GM12874 (cell line): Measurements from ENCODE around the gene CMYA5.

Experiments used
- TF ChIP-seq, protein P1 (sequence below): IDR thresholded peaks from 2 replicates; pipeline ENCODE4 v1.5.1; 2011; ENCODE audit warnings: low read depth, mild to moderate bottlenecking, control low read depth, low read length, moderate library complexity; ENCODE audit not compliant: insufficient read depth

CMYA5 gene

DNA sequence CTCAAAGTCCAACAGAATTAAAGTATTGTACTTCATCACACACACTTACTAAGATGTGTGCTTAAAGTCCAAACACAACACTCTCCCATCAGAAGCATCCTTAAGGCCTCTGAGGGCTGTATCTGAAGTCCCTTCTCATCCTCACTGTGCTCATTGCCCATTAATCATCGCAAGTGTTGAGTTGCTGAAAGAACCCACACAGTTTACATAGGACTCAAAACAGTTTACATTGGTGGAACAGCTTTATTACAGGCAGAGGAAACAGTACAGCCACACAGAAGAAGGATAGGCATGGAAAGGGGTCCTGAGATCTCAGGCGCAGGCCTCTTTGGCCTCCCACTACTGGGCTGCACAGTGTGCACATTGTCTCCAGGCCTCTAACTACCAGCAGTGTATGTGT lies 113.4 kb downstream of the CMYA5 start:
- TF ChIP-seq, protein P1, sequence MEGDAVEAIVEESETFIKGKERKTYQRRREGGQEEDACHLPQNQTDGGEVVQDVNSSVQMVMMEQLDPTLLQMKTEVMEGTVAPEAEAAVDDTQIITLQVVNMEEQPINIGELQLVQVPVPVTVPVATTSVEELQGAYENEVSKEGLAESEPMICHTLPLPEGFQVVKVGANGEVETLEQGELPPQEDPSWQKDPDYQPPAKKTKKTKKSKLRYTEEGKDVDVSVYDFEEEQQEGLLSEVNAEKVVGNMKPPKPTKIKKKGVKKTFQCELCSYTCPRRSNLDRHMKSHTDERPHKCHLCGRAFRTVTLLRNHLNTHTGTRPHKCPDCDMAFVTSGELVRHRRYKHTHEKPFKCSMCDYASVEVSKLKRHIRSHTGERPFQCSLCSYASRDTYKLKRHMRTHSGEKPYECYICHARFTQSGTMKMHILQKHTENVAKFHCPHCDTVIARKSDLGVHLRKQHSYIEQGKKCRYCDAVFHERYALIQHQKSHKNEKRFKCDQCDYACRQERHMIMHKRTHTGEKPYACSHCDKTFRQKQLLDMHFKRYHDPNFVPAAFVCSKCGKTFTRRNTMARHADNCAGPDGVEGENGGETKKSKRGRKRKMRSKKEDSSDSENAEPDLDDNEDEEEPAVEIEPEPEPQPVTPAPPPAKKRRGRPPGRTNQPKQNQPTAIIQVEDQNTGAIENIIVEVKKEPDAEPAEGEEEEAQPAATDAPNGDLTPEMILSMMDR: no peak

DNA sequence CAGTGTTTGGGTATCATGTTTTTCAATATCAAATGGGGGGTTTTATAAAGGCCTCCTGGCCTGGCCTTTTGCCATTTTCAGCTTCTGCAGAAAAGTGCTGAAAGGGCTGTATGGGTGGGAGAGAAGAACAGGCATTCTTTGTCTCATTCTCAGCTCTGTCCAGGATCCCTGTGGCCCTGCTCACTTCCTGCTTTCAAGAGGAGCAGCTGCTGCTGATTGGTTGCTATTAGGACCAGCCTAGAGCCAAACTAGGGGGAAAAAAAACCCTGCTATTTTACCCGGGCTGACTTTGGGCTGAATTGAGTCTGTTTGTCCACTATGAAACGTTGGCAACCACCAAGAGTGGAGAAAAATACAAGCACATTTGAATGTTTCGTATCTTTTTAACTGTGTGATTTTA lies 117.1 kb downstream of the CMYA5 start:
- TF ChIP-seq, protein P1: no peak

DNA sequence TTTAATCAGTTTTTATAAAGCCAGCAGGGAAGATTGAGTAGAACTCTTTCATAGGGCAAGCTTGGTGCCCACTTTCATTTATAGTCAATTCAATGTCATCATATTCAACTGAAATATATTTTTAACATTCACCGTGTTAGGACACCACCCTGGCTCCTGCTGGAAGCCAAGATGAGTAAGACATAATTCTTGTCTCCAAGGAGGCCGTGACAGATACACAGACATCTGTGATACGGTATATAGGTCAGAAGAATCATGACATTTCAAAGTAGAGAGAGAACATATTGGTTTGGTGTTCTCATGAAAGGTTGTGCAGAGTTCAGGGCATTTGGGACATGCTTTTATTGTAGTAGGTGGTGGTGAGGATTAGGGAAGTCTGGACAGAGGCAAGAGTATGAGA lies 120.1 kb downstream of the CMYA5 start:
- TF ChIP-seq, protein P1: no peak

DNA sequence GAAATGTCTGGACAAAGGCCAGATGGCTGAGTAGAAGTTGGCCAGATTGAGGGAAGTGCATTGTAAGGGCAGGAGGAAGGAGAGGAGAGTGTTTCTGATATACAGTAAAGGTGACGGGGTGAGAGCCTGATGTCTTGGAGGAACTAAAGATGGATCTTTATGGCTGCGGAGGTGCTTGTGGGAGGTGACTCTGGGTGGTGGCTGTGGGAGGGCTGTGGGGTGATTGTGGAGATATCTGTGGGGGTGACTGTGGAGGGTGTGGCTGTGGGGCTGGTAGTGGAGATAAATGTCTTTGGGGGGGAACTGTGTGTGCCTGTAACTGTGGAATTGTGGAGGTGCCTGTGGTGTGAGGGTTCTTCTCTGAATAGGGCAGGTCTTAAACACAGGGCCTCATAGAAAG lies 121.4 kb downstream of the CMYA5 start:
- TF ChIP-seq, protein P1: no peak

GRCh38 chr5:79811904-79812303 lies 122.3 kb downstream of the CMYA5 start:
- TF ChIP-seq, protein P1: no peak

DNA sequence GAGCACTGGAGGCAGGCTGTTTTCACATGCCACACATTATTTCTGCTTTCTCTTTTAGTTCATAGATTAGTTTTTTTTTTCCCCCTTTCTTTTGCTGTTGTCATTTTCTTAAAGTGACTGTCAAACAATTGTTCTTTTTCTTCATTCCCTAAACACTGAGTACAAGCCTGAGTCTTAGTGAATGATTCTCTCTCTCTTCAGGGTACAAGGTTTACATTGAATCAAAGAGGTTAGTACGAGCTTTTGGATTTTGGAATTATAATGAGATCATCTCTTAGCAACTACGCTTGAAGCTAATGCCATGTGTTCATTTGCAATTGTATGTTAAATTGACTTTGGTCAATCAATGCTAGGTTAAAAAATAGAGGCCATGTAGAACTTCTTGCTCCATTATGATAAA lies 125.1 kb downstream of the CMYA5 start:
- TF ChIP-seq, protein P1: no peak

DNA sequence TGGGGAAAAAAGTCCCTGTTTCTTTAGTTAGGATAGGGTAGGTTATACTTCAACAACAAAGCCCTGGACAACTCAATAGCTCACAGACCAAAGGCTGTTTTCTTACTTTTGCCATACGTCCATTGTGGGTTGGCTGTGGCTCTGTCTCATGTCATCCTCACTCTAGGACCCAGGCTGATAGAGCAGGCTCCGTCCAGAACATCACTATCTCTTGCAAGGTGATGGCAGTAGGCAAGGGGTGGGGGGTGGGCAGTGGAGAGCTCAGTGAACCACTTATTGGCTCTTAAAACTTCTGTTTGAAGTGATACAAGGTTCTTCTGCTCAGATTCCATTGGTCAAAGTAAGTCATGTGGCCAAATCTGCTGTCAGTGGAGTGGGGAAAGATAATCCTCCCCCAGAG lies 126.4 kb downstream of the CMYA5 start:
- TF ChIP-seq, protein P1: no peak

DNA sequence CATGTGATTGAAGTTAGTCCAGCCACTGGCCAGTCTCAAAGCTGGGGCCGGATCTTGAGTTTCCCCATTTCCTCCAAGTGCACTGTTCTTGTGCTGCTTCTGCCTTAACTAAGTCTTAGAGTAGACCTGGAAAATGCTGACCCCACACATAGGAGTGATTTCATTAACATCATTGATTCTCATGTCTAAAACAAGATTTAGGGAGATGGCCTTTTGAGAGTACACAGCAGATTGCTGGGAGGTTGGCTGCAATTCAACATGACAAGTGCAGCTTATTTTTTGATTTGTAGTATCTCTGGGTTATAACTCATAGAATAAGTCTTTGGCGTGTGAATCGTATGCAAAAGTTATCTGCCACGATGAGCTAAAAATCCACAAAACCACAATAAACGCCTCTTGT lies 131.0 kb downstream of the CMYA5 start:
- TF ChIP-seq, protein P1: no peak
